Measurements from ENCODE around the gene CDYL. TPM values are rescaled to one million over a fixed set of nuclear protein-coding genes. Genes with fewer than 3 reads are reported as not detected.

Gene CDYL
- total RNA-seq, 1 donor from 2014 or later = 31.8 TPM

Other genes starting within 250 kb of the CDYL start
- 2.4 TPM for gene RPP40, start 227.6 kb downstream of the CDYL start, total RNA-seq